ENCODE data around the gene CA10.

DNA sequence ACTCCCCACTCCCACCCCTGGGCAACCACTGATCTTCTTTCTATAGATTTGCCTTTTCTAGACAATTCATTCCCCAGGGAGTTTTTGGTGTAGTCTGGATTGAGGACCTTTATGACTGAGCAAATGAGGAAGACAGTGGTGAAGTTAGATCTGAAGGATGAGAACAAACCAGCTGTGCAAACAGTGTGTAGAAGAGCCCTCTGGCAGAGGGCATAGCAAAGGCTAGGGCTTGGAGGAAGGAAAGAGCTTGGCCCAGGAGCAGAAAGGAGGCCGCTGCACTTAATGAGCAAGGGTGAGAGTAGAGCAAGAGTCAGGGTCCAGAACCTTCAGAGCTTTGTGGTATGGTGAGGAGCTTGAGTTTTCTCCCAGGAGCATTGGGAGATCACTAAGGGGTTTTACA is 352.7 kb downstream of the CA10 start:
- TF ChIP-seq CTCF (conservative IDR thresholded peaks at IDR 0.05): no peak
- TF ChIP-seq EZH2 (IDR thresholded peaks at IDR 0.05; ENCODE audit: low read depth): no peak

Data from PC-9 (cell line).